ENCODE results near the gene NKRF.
"Not testable (repeated sequence)": the region's sequence is repeated elsewhere in the genome, so short reads cannot be mapped to it uniquely, and the experiment has no call there.

Gene NKRF

DNA sequence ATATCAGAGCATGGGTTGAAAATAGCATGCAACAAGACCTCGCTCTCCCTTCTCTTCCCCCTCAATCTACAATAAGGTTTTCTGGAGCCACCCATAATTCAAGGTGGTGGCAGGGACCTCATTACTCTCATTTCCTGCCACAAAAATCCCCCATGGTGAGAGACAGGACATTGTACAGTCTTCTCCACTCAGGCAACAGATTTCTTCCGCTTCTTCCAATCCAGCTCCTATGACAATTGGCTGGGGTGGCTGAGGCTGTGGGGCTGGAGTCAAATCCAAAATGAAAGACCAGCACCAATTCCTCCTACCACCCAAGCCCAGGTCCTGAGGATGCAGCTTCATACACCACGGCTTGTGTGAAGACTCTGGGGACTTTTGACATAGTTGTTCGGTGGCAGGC lies 40.3 kb upstream of the NKRF start:
- H3K4me3 ChIP-seq (replicated peaks; ENCODE audit: low read depth, low read length) = no peak overlapping the region
- TF ChIP-seq, protein P1, sequence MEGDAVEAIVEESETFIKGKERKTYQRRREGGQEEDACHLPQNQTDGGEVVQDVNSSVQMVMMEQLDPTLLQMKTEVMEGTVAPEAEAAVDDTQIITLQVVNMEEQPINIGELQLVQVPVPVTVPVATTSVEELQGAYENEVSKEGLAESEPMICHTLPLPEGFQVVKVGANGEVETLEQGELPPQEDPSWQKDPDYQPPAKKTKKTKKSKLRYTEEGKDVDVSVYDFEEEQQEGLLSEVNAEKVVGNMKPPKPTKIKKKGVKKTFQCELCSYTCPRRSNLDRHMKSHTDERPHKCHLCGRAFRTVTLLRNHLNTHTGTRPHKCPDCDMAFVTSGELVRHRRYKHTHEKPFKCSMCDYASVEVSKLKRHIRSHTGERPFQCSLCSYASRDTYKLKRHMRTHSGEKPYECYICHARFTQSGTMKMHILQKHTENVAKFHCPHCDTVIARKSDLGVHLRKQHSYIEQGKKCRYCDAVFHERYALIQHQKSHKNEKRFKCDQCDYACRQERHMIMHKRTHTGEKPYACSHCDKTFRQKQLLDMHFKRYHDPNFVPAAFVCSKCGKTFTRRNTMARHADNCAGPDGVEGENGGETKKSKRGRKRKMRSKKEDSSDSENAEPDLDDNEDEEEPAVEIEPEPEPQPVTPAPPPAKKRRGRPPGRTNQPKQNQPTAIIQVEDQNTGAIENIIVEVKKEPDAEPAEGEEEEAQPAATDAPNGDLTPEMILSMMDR (IDR thresholded peaks at IDR 0.05; ENCODE audit: low read depth, low read length, missing control alignments) = no peak
- no peak for DNase-seq (ENCODE audit: extremely low read depth, low read depth)

DNA sequence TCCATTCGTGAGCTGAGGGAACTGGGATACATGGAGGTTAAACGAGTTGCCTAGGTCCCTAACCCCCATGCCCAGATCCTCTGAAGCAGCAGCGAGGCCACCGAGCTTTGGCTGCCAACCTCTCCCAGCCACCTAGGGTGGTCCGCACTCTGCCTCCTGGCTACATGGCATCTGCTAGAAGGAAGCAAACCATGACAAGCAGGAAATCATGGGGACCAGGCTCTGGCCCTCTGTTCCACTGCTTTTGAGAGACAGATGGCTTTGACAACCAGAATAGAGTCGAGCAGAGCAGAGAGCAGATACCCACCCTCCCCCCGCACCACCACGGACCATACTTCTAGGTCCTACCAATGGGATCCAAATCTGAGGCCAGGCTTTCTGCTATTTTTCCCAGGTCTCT lies 37.5 kb upstream of the NKRF start:
- H3K4me3 ChIP-seq (replicated peaks; ENCODE audit: low read depth, low read length) = no peak overlapping the region

DNA sequence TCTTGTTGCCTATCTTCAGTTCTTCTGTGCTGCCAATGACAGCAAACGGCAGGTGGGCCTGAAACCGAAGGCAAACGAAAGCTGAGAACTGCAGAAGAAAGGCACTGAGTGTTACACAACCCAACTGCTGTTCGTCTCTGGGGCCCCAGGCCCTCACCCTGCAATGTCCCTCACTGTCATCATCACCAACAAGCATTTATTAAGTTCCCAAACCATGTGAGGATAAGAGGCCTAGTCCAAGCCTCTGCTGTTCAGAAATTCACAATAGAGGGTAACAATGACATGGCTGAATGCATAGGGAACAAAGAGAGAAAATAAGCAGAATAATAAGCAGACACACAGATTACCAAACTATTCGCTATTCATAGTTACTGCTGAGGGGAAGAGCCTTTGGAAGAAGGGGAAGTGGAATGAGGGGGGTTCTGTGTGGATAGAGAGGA lies 34.5 kb upstream of the NKRF start:
- TF ChIP-seq, protein P1 (IDR thresholded peaks at IDR 0.05; ENCODE audit: low read depth, low read length, missing control alignments) = no peak
- no peak overlapping the region for H3K4me3 ChIP-seq (replicated peaks; ENCODE audit: low read depth, low read length)
- no peak for DNase-seq (ENCODE audit: extremely low read depth, low read depth)

More for the DNA sequence above, 37.5 kb upstream of the NKRF start:
- no peak for DNase-seq (ENCODE audit: extremely low read depth, low read depth)
- TF ChIP-seq, protein P1 (IDR thresholded peaks at IDR 0.05; ENCODE audit: low read depth, low read length, missing control alignments) = no peak

DNA sequence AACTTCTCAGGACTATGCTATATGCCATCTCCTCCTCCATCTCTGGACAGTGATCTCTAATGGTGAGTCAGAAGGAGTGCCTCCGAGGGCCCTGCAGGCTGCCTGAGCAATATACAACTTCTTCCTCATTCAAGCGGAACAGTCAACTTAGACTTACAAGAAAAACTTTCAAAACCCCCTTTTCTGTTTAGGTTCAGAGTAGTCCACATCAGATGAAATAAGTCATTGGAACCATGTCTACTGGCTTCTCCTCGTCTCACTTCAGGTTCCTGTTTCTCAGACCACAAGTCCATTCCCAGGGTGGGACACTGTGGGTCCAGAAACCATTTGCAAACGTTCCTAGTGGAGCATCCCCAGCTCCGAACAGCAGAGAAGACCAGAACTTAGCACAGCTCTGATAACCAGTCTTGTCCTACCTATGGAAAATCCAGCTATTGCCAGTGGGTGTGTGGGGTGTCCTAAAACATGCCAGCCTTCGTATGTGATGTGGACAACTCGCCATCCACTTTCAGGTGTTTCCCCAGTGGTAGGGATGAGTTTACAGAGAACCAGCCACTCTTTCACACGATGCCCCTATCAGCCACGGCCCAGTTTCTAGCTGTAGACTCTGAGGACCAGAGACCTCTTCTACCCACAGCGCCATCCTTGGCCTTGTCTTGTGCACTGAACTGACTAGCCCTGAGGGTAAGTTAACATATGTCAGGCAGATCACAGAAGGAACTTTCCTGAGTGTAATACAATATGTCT lies 32.7 kb upstream of the NKRF start:
- no peak for DNase-seq (ENCODE audit: extremely low read depth, low read depth)
- TF ChIP-seq, protein P1 (IDR thresholded peaks at IDR 0.05; ENCODE audit: low read depth, low read length, missing control alignments) = no peak
- H3K4me3 ChIP-seq (replicated peaks; ENCODE audit: low read depth, low read length) = no peak overlapping the region

DNA sequence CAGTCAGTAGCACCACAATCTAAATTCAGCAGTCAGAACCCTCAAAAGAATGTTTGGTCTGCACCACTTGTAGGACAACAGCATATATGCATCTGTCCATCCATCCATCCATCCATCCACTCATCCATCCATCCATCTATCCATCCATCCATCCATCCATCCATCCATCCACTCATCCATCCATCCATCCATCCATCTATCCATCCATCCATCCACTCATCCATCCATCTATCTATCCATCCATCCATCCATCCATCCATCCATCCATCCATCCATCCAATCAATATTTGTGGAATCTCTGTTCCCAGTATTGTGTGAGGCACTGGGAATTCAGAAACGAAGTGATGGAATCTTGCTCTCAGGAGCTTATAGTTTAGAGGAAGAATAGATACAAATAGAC lies 31.2 kb upstream of the NKRF start:
- not testable (repeated sequence) for DNase-seq (ENCODE audit: extremely low read depth, low read depth)

DNA sequence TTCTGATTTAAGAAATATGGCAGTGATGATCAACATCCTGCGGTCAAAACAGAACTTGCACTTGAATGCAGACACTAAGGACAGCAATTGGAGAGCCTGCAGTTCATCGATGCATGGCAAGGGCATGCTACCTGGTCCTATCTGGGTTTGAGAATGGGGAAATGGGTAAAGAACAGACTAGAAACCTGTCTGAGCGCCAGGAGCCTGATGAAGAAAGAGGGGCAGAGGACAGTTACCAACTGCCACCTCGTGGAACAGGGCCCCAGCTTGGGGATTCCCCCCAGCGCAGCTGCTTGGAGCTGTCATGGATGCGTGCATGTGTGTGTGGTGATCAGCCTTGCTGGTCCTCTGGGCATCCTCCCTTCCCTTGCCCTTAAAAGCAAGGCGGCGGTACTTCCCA lies 30.2 kb upstream of the NKRF start:
- no peak for DNase-seq (ENCODE audit: extremely low read depth, low read depth)
- TF ChIP-seq, protein P1 (IDR thresholded peaks at IDR 0.05; ENCODE audit: low read depth, low read length, missing control alignments) = no peak
- no peak overlapping the region for H3K4me3 ChIP-seq (replicated peaks; ENCODE audit: low read depth, low read length)

More for the DNA sequence above, 31.2 kb upstream of the NKRF start:
- not testable (repeated sequence) for H3K4me3 ChIP-seq (replicated peaks; ENCODE audit: low read depth, low read length)

- H3K4me3 ChIP-seq (replicated peaks; ENCODE audit: low read depth, low read length) = no peak overlapping the region
- TF ChIP-seq, protein P1 (IDR thresholded peaks at IDR 0.05; ENCODE audit: low read depth, low read length, missing control alignments) = no peak
- DNase-seq (ENCODE audit: extremely low read depth, low read depth) = no peak
Measured at GRCh38 chrX:119635799-119636198, 29.6 kb upstream of the NKRF start.
